Liver (tissue), 3 donors: ENCODE data around the gene SH3BP2.

Source experiments
- CTCF ChIP-seq: fragments of 150-350 bp; IDR thresholded peaks from 2 replicates; pipeline ENCODE4 v1.5.1; 2017; ENCODE audit warnings: improper control_type of control experiment, low read depth, low read length; ENCODE audit not compliant: missing input control
- TAF1 ChIP-seq: conservative IDR thresholded peaks from 2 replicates; pipeline ENCODE4 v1.6.1; 2016; ENCODE audit warnings: antibody characterized with exemption, mild to moderate bottlenecking
- ZBTB33 ChIP-seq: IDR thresholded peaks from 2 replicates; pipeline ENCODE4 v1.6.1; 2016; ENCODE audit warnings: antibody characterized with exemption
- TF ChIP-seq, protein P1 (sequence below): IDR thresholded peaks from 2 replicates; pipeline ENCODE4 v1.6.1; 2016; ENCODE audit warnings: antibody characterized with exemption
- donor health status: healthy.
- donor health status: healthy.

- TF ChIP-seq TAF1 (no peak), CTCF (no peak), ZBTB33 (no peak)
- TF ChIP-seq, protein P1, sequence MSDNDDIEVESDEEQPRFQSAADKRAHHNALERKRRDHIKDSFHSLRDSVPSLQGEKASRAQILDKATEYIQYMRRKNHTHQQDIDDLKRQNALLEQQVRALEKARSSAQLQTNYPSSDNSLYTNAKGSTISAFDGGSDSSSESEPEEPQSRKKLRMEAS: no peak
Observed at GRCh38 chr4:2792396-2792710, 532 bp upstream of the SH3BP2 start.
